Fibroblast of villous mesenchyme (primary cell): ENCODE results near the gene CCNI2. TPM values are rescaled to one million over a fixed set of nuclear protein-coding genes. Genes with fewer than 3 reads are reported as not detected.

Source experiments
- DNase-seq: peaks from one replicate; pipeline ENCODE4 v3.0.0-alpha.2; 2010; ENCODE audit warnings: low read depth
- H3K4me3 ChIP-seq: 2 replicates; pipeline ENCODE4 v1.5.1; 2011; ENCODE audit warnings: low read depth, mild to moderate bottlenecking, low read length
- total RNA-seq: library from RNA; depleted of rRNA; stranded (reverse); fragments of >200 nt; gene quantifications from 2 replicates; pipeline ENCODE4 v1.2.3, GENCODE V29; 2012
- TF ChIP-seq, protein P1 (sequence below): IDR thresholded peaks from 2 replicates; pipeline ENCODE4 v1.5.1; 2012; ENCODE audit warnings: low read depth, mild to moderate bottlenecking, low read length; ENCODE audit not compliant: insufficient read depth

The CCNI2 gene
- total RNA-seq, 1 donor = not detected

DNA sequence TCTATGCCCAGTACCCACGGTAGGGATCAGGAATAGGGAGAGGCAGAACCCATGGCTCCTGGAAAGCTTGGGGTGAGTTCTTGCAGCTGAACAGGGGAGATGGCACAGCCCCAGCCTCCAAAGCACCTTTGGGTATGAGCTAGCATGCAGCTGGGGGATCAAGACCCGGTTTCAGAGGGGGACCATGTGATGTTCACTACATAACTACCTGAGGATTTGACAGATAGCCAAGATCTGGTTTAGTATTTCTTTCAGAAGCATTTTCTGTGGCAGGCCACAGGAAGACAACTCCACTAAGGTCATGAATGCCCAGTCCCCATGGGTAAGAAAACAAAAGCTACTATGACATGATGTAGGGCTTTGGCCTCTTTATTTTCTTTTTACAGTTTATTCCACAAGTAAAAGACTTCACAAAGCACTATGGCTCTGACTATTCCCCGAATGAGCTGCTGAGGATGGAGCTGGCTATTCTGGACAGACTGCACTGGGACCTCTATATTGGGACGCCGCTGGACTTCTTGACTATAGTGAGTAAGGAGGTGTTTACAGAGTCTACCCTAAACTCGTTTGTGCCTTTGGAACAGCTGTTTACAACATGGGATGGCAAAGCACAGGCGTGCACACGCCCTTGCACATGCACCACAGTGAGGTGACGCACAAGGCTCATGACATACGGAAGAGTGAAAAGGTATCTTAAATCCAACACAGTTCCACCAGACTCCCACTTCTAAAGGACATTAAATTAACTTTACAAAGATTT lies 3.4 kb downstream of the CCNI2 start:
- TF ChIP-seq, protein P1, sequence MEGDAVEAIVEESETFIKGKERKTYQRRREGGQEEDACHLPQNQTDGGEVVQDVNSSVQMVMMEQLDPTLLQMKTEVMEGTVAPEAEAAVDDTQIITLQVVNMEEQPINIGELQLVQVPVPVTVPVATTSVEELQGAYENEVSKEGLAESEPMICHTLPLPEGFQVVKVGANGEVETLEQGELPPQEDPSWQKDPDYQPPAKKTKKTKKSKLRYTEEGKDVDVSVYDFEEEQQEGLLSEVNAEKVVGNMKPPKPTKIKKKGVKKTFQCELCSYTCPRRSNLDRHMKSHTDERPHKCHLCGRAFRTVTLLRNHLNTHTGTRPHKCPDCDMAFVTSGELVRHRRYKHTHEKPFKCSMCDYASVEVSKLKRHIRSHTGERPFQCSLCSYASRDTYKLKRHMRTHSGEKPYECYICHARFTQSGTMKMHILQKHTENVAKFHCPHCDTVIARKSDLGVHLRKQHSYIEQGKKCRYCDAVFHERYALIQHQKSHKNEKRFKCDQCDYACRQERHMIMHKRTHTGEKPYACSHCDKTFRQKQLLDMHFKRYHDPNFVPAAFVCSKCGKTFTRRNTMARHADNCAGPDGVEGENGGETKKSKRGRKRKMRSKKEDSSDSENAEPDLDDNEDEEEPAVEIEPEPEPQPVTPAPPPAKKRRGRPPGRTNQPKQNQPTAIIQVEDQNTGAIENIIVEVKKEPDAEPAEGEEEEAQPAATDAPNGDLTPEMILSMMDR = no peak
- DNase-seq = no peak
- H3K4me3 ChIP-seq = no peak overlapping the region

DNA sequence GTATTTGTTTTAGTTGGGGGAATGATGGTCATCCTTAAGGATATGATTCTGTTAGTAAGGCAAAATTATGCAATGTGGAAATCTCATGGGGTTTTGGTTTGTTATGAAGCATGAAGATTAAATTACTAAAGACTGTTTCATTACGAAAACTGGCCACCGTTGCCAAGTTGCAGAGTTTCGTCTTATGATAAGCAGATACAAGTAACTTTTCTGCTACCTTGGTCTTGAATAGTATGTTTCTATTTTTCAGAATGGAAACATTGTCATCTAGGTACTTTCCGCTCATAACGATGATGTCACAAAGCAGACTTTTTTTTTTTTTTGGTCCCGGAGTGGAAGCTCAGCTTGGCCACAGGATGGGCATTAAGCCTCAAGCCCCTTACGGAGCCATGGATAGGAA lies 4.2 kb downstream of the CCNI2 start:
- DNase-seq = peak; percentile 72
- TF ChIP-seq, protein P1 = no peak

DNA sequence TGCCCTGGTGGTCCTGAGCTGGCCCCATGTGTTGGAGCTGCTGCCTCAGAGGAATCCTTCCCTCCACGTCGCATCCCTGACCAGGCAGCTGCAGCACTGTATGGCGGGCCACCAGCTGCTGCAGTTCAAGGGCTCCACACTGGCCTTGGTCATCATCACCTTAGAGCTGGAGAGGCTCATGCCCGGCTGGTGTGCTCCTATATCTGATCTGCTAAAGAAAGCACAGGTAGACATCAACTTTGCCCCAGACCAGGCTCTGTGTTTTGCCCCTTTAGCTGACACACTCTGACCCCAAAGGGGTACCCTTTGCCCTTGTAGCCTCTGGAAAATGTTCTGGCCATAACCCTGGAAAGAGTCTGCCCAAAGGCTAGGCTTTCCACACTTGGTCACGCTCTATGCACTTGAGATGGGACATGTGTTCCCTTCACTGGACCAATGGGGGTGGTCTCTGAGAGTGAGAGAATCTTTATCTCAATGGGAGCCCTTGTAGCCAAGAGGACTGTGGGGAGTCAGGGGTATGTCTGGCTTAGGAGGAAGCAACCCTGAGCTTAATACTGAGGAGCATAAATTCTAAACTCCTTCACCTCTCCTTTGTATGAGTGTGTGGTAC lies 4.8 kb downstream of the CCNI2 start:
- TF ChIP-seq, protein P1 = no peak
- H3K4me3 ChIP-seq = no peak overlapping the region
- no peak for DNase-seq

More for the DNA sequence above, 4.2 kb downstream of the CCNI2 start:
- no peak overlapping the region for H3K4me3 ChIP-seq

DNA sequence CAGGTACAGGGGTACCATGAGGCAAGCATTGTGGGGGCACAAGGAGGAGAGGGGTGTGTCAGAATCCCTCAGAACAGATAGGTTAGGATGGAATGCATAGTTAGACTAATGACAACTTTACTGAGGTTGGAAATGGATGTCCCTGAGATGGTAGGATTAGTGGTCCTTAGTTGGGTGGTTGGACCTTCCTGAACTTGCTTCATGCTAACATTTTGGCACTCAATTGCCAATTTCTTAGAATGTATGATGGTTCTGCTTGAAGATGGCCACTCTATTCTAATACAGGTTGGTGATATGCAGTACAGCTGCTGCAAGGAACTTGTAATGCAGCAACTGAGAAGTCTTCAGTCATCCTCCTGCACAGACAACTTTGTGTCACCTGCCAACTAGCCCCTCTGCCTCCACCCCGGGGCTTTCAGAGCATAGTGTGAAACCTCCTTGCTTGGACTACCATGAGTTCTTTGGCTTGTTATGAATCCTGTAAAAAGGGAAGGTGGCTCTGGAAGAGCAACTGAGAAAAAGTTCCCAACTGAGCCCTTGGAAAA lies 5.4 kb downstream of the CCNI2 start:
- TF ChIP-seq, protein P1 = no peak
- no peak for DNase-seq
- no peak overlapping the region for H3K4me3 ChIP-seq

DNA sequence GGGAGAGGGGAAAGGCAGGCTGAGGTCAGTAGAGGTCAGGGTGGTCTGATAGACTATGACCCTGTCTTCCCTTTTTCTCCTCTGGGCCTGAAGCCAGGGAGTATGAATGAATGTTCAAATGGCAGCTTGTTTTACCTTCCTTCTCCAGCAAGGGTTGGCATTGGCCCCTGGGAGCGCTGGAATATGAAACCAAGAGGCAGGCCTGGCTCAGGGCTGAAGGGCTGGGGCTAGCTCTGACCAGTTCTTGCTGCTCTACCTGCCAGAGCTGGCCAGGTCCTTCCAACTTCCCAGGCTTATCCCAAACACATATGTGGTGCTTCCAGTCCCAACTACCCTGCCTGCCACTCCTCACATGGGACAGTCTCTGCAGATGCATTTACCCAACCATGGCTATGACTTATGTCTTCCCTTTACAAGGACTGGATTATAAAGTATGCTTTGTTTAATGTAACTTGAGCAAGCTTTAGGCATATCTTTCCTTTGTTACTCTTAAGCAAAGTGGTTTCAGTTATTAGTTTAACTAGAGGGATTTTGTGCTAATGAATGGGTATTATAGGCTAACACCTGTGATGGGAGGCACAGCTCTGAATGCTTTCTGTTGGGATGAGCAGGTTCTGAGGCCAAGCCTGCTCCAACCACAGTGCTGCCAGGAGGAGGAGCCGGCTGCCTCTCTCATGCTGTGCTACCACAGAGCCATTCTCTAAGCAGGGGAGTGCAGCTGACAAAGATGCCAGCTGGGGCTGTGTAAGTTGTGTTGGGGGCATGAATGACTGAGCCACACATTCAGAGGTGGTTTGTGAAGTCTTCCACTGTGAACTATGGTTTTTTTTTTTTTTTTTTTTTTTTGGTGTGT lies 6.1 kb downstream of the CCNI2 start:
- no peak for DNase-seq
- H3K4me3 ChIP-seq = no peak overlapping the region
- TF ChIP-seq, protein P1 = peak; percentile 30

DNA sequence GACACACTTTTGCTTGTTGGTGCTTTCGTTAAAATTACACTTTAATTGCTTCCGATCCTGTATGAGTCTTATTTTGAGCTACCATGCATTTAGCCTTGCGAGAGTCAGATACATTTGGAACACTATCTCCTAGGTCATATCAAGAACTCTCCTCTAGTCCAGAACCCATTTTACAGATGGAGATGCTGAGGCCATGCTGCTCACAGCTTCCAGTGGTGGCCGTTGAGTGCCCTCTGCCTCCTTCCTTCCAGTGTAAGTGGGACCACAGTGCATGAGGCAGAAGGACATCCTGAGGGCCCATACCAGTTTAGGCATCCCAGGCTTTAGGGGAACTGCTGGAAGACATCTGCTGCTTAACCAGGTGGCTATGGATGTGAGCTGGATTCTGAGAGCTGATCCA lies 6.9 kb downstream of the CCNI2 start:
- TF ChIP-seq, protein P1 = no peak
- no peak overlapping the region for H3K4me3 ChIP-seq
- DNase-seq = no peak
